ENCODE data around the gene IQGAP2.
"Not testable (repeated sequence)": the region's sequence is repeated elsewhere in the genome, so short reads cannot be mapped to it uniquely, and the experiment has no call there.

The IQGAP2 gene, protein sequence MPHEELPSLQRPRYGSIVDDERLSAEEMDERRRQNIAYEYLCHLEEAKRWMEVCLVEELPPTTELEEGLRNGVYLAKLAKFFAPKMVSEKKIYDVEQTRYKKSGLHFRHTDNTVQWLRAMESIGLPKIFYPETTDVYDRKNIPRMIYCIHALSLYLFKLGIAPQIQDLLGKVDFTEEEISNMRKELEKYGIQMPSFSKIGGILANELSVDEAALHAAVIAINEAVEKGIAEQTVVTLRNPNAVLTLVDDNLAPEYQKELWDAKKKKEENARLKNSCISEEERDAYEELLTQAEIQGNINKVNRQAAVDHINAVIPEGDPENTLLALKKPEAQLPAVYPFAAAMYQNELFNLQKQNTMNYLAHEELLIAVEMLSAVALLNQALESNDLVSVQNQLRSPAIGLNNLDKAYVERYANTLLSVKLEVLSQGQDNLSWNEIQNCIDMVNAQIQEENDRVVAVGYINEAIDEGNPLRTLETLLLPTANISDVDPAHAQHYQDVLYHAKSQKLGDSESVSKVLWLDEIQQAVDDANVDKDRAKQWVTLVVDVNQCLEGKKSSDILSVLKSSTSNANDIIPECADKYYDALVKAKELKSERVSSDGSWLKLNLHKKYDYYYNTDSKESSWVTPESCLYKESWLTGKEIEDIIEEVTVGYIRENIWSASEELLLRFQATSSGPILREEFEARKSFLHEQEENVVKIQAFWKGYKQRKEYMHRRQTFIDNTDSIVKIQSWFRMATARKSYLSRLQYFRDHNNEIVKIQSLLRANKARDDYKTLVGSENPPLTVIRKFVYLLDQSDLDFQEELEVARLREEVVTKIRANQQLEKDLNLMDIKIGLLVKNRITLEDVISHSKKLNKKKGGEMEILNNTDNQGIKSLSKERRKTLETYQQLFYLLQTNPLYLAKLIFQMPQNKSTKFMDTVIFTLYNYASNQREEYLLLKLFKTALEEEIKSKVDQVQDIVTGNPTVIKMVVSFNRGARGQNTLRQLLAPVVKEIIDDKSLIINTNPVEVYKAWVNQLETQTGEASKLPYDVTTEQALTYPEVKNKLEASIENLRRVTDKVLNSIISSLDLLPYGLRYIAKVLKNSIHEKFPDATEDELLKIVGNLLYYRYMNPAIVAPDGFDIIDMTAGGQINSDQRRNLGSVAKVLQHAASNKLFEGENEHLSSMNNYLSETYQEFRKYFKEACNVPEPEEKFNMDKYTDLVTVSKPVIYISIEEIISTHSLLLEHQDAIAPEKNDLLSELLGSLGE (N-terminal part only)

DNA sequence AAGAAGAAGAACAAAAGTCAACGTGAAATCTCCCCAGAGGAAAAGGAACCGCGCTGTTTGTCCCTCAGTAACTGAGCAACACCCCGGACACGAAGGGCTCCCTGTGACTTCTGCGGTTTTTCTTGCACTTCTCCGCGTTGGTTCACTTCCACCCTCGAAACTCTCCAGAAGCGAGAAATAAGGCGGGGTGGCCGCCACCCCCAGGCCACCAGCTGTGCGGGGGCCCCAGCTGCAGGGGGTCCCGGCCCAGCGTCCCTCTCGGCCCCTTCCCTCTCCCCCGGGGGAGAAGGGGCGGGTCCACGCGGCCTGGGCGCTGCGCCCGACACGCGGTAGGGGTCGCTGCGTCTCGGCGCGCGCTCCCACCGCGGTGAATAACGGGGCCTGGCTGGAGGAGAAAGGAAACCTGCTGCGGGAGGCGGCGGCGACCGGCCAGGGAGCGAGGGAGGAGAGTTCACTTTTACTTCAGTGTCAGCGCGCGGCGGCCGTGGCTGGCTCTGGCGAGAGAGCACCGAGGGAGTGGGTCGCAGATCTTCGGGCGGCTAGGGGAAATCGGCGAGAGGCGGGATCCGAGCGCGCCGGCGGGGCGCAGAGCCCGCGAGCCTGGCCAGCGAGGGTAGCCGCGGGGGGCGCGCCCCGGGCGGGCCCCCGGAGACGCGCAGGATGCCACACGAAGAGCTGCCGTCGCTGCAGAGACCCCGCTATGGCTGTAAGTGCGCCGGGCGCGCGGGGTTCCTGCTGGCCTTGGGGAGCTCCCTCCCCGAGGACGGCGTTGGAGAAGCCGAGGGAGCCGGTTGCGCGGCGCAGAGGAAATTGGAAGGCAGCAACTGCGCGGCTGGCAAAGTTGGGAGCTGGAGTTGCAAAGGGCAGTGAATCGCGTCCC, at the start of gene IQGAP2:
IQGAP2 (plus strand) TSS at position 400 of the 880 bp plus-strand sequence; CDS start at position 661, 261 bp downstream.
- no peak for DNase-seq (ENCODE audit: low read depth)

DNA sequence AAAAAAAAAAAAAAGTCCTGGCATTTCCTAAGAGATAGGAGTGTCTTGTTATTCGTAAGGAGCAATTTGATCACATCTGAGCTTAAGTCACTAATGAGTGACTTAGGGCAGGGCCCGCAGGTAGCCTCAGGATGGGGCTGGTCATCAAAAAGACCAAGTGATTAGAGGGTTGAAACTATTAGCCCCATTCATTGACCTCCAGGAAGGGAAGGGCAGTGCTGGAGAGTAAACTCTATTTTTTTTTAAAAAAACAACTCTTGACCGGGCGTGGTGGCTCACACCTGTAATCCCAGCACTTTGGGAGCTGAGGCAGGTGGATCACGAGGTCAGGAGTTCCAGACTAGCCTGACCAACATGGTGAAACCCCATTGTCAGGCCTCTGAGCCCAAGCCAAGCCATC, 46.2 kb upstream of the IQGAP2 start:
- no peak for DNase-seq (ENCODE audit: low read depth)

DNA sequence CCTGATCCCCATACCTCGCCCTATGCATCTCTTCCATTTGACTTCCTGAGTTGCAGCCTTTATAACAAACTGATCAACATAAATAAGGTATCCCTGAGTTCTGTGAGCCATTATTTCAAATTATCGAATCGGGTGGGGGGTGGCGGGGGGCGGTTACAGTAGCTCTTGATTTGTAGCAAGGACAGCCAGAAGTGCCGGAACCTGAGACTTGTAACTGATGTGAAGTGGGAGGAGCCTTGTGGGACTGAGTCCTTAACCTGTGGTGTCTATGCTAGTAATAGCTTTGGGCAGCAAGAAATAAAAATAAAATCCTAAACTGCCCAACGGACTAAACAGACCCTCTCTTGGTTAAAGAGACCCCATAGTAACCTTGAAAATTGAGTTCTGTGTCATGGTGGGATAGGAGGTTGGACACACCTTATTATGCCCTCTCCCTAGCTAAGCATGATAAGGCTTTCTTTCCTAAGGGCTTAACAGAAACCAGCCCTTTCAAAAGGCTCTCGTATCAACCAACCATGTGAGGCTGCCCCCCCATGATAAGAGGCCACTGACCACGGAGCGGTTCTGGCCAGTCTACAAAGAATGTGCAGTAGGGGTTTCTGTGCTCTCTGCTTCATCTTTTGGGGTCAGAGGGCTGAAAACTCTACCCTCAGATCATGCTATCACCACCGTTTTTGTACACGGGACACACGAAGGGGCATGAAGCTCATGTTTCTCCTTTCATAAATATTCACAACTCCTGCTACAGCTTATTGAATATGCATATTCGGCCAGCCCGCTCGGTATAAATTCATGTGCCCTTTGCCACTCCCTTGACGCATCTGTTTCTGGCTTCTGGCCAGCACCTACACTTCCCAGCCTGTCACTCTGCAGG, 39.5 kb upstream of the IQGAP2 start:
- no peak for DNase-seq (ENCODE audit: low read depth)

DNA sequence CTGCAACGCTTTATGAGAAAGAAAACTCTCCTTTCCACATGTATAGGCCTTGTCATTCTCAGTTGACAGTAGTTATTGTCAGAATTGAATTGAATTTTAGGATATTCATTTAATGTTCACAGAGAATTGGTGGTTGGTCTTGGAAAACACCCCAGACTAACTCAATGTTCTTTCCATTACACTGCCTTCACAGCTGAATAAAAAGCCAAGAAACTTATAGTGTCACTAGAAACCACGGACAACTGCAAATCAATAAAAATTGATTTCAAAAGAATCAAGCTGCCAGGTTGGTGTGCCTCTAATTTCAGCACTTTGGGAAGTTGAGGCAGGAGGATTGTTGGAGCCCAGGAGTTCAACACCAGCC, 38.9 kb upstream of the IQGAP2 start:
- DNase-seq (ENCODE audit: low read depth): no peak

DNA sequence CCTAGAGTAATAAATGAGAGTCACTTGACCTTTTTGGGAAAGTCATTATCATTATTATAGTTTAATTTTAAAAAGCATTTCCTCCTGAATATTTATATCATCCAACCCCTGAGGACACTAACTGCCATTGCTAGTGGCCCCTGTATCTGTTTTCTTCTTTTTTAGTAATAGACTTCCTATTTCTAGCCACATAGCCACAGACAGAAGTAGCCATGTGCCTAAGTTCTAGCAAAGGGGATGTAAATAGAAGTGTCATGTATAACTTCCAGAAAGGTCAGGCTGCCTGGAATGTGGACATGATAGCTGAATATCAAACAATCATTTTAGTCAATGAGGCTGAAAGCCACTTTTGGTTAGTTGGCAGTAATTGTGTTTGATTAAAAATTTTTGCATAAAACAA, 37.5 kb upstream of the IQGAP2 start:
- DNase-seq (ENCODE audit: low read depth): no peak

DNA sequence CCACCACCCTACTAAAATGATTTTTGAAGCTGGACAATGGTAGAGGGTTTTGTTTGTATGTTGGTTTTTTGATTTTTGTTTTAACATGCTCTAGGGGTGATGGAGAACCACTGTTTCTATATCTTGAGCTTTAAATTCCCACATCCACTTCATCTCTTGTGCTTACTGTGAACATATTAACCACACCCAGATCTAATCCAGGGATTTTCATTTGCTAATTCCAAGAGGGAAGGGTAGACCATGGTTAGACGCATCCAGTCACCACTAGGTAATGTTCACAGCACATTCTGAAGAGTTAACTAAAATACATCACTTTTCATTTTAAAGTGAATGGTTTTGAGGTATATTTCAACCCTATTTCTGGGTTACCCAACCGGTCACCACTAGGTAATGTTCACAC, 36.5 kb upstream of the IQGAP2 start:
- DNase-seq (ENCODE audit: low read depth): no peak

DNA sequence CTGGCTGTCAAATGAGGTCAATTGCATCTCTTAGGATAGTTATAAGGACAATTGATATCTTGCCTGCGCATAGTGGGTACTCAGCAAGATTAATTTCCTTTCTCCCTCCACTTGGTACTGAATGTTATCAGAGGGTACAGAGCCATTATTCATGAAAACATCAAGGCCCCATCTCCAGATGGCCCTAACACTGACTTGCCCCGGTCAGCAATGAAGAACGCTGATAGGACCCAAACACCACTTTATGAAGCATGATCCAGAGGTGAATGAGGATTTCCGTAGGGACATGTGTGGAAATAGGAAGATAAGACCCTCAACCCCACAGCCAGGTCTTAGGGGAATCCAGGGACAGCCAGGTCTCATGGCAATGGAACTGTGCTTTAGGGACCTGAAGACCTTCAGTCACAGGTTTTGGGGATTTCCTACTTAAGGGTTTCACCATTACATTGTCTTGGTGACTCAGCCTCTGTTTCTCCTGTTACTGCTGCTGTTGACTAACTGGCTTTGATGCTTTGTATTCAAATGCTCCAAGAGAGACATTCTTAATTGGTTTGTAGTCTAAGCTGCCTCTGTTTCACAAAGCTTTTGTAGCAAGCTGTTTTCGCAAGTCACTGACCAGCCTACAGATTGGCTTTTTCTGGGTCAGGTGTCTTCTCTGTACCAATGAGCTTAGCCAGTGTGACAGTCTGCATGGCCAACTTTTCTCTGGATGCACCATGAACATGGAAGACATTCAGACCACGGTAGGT, 35.3 kb upstream of the IQGAP2 start:
- DNase-seq (ENCODE audit: low read depth): no peak

DNA sequence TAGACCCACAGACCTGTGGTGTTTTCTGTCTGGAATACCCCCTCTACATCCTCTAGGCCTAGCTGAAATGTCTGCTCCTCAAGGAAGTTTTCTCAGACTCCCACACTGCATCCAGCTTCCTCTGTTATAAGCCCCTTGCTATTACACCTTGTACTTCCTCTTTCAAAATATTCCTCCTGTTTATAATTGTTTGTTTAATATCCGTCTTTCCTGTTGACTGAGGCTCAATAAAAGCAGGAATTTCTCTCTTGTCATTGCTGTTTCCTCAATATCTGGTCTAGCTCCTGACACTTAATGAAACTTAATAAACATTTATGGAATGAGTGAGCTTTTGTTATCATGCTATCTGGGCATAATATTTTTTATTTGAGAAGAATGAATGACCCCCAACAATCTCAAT, 34.1 kb upstream of the IQGAP2 start:
- no peak for DNase-seq (ENCODE audit: low read depth)

DNA sequence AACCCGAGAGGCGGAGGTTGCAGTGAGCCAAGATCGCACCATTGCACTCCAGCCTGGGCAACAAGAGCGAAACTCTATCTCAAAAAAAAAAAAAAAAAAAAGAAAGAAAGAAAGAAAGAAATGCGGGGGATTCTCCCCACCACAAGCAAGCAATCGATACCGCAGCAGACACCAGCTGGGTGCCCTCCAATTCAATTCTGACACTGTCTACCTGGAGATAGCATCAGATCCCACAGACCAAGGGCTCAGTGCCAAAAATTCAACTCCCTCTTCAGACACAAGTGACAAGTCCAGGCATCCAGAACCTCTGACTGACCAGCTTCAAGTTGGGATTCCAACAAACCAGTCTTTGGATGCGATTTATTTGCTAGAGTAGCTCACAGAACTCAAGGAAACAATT, 33.4 kb upstream of the IQGAP2 start:
- not testable (repeated sequence) for DNase-seq (ENCODE audit: low read depth)

DNA sequence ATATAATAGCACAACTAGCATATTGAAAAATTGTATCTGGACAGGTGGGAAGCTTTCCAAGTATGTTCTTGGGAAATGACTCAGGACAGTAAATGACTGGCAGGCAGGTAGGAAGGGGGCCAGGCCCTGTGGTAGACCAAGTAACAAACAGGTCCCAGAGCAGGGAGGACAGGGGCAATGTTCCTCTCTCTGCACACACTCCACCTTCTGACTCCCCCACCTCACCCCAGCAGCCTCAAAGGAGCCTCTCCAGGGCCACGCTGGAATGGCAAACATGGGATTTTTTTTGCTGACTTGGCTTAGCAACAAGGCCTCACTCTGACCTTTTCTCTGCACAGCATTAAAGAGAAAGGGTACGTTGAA, 31.1 kb upstream of the IQGAP2 start:
- DNase-seq (ENCODE audit: low read depth): no peak

DNA sequence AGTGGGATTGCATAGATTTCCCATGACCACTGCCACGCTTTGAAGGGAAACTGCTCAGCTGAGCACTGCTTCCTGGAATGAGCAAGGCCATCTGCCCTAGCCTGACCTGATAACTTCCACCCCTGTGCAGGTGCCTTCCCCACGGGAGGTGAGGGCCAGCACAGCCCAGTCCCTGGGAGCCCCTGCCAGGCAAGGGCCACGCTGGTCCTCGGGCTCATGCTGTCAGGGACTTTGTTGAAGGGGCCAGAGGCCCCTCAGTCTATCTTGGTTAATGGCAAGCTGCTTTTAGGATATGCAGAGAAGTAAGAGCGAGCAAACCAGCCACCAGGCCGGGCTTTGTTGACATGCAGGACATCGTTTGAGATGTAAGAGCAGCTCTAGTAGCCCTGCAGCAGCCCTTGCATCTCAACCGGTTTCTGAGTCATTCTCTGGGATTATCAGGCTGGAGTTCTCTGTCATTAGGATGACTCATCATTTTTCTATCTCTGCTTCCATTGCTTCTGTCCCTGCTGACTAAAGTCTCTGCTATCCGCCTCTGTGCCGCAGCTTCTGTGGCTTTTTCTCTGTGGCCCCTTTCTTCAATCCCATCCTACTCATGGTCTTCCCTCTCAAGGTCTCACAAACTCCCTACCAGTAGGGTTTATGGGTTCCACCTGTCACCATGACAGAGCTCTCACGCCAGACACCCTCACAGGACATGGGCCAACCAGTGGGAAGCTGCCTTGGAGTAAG, 30.6 kb upstream of the IQGAP2 start:
- DNase-seq (ENCODE audit: low read depth): peak; percentile 35

DNA sequence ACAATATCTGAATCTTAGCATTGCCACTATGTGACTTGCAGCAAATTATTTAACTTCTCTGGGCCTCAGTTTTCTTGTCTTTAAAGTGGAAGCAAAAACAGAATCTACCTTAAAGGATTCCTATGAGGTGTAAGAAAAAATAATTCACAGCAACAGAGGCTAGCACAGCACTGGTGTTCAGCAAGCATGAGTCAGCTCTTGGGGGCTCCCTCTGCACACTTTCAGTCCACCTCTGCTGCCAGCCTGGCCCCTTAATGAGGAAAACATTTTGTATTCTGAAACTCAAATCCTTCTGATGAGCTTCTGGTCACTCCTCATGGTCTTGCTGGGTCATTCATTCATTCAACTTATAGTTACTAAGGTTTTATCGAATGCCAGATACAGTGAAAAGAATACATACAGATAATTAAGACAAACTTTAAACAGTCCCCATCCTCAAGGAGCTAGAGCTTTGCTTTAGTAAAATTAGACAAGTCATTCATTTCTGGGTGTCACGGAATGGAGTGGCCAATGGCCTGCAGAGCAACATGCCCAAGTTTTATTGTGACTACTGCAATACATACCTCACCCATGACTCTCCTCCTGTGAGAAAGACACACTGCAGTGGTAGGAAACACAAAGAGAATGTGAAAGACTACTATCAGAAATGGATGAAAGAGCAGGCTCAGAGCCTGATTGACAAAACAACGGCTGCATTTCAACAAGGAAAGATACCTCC, 26.8 kb upstream of the IQGAP2 start:
- no peak for DNase-seq (ENCODE audit: low read depth)

DNA sequence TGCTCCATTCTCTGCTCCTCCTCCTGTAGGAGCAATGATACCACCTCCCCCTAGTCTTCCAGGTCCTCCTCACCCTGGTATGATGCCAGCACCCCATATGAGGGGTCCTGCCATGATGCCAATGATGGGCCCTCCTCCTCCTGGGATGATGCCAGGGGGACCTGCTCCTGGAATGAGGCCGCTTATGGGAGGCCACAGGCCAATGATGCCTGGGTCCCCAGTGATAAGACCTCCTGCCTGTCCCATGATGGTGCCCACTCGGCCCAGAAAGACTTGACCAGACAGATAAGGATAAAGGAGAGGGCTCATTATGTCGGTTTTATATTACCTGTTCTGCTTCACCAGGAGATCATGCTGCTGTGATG, 26.2 kb upstream of the IQGAP2 start:
- DNase-seq (ENCODE audit: low read depth): no peak

DNA sequence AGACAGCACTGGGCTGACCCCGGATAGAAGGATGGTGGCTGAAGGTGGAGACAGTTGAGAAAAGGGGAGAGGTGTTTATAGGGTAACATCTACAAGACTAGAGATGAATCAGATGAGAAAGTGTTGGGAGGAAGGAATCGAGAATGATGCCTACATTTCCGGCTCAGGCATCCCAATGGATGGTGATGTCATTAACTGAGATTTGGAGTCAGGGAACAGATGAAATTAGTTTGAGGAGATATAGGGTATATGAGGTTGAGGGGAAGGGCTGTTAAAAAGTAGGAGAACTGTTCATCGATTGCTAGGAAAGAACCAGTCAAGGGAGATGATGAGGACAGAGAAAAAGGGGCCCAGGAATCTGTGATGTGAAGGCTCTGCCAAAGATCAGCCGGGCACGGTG, 24.7 kb upstream of the IQGAP2 start:
- DNase-seq (ENCODE audit: low read depth): no peak

DNA sequence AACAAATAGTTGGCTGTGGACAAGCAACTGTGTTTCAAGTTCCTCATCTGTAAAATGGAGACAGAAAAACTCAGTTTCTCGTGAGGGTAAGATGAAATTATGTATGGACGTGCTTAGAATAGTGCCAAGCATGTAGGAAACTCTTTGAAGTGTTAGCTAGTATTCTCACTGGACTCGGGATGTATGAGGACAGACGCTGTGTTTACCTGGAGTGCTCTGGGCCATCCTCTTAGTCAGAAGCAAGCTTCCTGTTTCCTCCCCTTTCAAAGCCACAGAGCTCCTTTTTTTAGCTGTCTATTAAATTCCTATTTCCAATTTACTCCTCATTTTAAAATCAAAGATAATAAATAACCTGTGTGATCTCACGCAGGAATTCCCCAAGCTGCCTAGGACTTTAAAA, 23.8 kb upstream of the IQGAP2 start:
- DNase-seq (ENCODE audit: low read depth): no peak

DNA sequence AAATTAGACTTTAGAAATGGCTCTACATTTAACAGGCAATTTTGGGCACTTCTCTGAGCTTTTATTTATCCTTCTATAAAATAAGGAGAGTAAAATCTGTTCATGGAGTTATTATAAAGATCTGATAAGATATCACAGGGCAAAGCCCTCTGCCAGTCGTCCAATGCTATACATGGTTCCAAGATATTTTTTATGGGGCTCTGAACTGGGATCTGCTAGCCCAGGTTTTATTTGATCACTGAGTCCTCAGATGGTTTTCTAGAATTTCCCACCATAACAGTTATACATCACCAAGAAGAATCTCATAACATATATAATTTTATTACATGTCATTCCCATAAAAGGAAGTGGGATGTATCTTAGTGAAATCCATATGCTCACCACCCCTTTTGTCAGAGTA, 23.2 kb upstream of the IQGAP2 start:
- no peak for DNase-seq (ENCODE audit: low read depth)

DNA sequence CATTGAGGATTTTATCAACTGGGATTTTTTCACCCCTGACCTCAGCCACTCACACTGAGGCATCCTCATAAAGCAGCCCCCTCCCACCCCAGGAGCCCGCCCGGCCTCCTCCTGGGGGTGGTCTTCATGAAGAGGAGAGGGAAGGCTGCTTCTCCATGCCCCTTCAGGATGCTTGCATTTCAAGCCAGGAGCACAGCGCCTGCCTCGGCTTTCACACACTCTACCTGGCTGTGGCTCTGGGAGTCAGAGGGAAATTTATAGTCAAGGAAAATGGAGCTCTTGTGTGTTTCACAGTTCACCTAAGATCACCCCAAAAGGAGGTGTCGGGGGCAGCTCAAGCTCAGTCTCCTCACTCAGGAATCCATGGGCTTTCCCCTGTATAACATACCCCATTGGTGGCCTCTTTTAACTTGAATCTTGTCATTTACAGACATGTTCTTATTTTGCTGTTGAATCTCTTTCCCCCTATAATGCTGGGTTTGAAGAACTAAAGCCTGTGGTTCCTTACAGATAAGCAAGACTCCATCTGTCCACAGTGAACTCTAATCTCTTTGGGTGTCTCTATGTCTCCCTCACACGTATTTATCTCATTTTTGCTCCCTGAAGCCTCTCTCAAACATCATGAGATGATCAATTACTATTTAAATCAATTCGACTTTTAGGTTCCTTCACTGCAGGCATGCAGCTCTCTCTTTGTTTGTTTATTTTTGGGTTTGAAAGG, 22.6 kb upstream of the IQGAP2 start:
- no peak for DNase-seq (ENCODE audit: low read depth)
